Neuronal stem cell (in vitro differentiated cells): ENCODE data around the gene C9orf85.
"Not testable (repeated sequence)": the region's sequence is repeated elsewhere in the genome, so short reads cannot be mapped to it uniquely, and the experiment has no call there.

Experiments used
- DNase-seq: peaks from one replicate; pipeline ENCODE4 v3.0.0-alpha.2; 2013; ENCODE audit warnings: low spot score
- H2AFZ ChIP-seq: one replicate; pipeline ENCODE4 v1.6.1; 2013; ENCODE audit warnings: mild to moderate bottlenecking, low read length, inconsistent platforms
- H2AK5ac ChIP-seq: 2 replicates; pipeline ENCODE4 v1.6.1; 2013; ENCODE audit warnings: low read depth, mild to moderate bottlenecking, inconsistent platforms, low read length, moderate library complexity, mixed read lengths
- H2BK120ac ChIP-seq: 2 replicates; pipeline ENCODE4 v1.6.1; 2013; ENCODE audit warnings: low read depth, mild to moderate bottlenecking, inconsistent platforms, low read length, moderate library complexity, mixed read lengths
- H2BK12ac ChIP-seq: one replicate; pipeline ENCODE4 v1.6.1; 2013; ENCODE audit warnings: low read length, inconsistent platforms
- H2BK15ac ChIP-seq: 2 replicates; pipeline ENCODE4 v1.6.1; 2013; ENCODE audit warnings: mild to moderate bottlenecking, low read length, inconsistent platforms, mixed read lengths
- H2BK5ac ChIP-seq: one replicate; pipeline ENCODE4 v1.6.1; 2013; ENCODE audit warnings: inconsistent platforms, mild to moderate bottlenecking, low read length, moderate library complexity
- H3K14ac ChIP-seq: one replicate; pipeline ENCODE4 v1.6.1; 2013; ENCODE audit warnings: low read length, inconsistent platforms
- H3K18ac ChIP-seq: 2 replicates; pipeline ENCODE4 v1.6.1; 2013; ENCODE audit warnings: low read length, inconsistent platforms
- H3K23ac ChIP-seq: 2 replicates; pipeline ENCODE4 v1.6.1; 2013; ENCODE audit warnings: low read depth, mild to moderate bottlenecking, mixed read lengths, low read length, inconsistent platforms; ENCODE audit not compliant: poor library complexity
- H3K27ac ChIP-seq: replicated peaks from 3 replicates; pipeline ENCODE4 v1.5.1; 2013; ENCODE audit warnings: low read length, inconsistent platforms
- H3K27me3 ChIP-seq, 3 experiments: 2 replicates each; pipeline ENCODE4 v1.6.1; 2013; ENCODE audit warnings: low read length in 3 of 3, mild to moderate bottlenecking in 2 of 3, inconsistent platforms in 1 of 3, low read depth in 1 of 3, mixed read lengths in 1 of 3, moderate library complexity in 1 of 3; ENCODE audit not compliant: control insufficient read depth in 3 of 3, insufficient read depth in 3 of 3
- H3K36me3 ChIP-seq, 2 donors: replicated peaks in 1 of 2; 2 replicates each; pipeline ENCODE4 v1.6.1; 2013; ENCODE audit warnings: low read length in 2 of 2; ENCODE audit not compliant: control insufficient read depth in 2 of 2, insufficient read depth in 2 of 2
- H3K4ac ChIP-seq: 2 replicates; pipeline ENCODE4 v1.6.1; 2013; ENCODE audit warnings: inconsistent platforms, mild to moderate bottlenecking, low read length, moderate library complexity
- H3K4me1 ChIP-seq, 2 donors: 1 replicate in 1 of 2; 2 replicates in 1 of 2; pipeline ENCODE4 v1.6.1; 2013; ENCODE audit warnings: low read length in 2 of 2, low read depth in 1 of 2; ENCODE audit not compliant: control insufficient read depth in 2 of 2, insufficient read depth in 1 of 2
- H3K4me2 ChIP-seq: one replicate; pipeline ENCODE4 v1.6.1; 2013; ENCODE audit warnings: mild to moderate bottlenecking, low read length, inconsistent platforms; ENCODE audit not compliant: insufficient read depth, poor library complexity, severe bottlenecking
- H3K4me3 ChIP-seq, 2 donors: 2 replicates each; pipeline ENCODE4 v1.5.1; 2013; ENCODE audit warnings: low read length in 2 of 2, mild to moderate bottlenecking in 2 of 2, inconsistent platforms in 1 of 2, moderate library complexity in 1 of 2
- H3K79me1 ChIP-seq: one replicate; pipeline ENCODE4 v1.6.1; 2013; ENCODE audit warnings: low read depth, mild to moderate bottlenecking, inconsistent platforms, low read length, moderate library complexity
- H3K9ac ChIP-seq: one replicate; pipeline ENCODE4 v1.6.1; 2013; ENCODE audit warnings: mild to moderate bottlenecking, low read depth, low read length, inconsistent platforms; ENCODE audit not compliant: poor library complexity
- H3K9me3 ChIP-seq, 2 donors: replicated peaks in 1 of 2; 2 replicates each; pipeline versions ENCODE3 to v1.6.1; 2013; ENCODE audit warnings: low read length in 2 of 2, mild to moderate bottlenecking in 2 of 2, inconsistent platforms in 1 of 2, low read depth in 1 of 2, mixed read lengths in 1 of 2, moderate library complexity in 1 of 2; ENCODE audit not compliant: control insufficient read depth in 2 of 2, insufficient read depth in 1 of 2
- H4K8ac ChIP-seq: one replicate; pipeline ENCODE4 v1.6.1; 2013; ENCODE audit warnings: low read depth, mild to moderate bottlenecking, inconsistent platforms, low read length, moderate library complexity
- H4K91ac ChIP-seq: one replicate; pipeline ENCODE4 v1.6.1; 2013; ENCODE audit warnings: low read length, low read depth, mild to moderate bottlenecking, inconsistent platforms; ENCODE audit not compliant: poor library complexity
- WGBS, 2 donors: extraction: QIAGEN DNeasy Blood & Tissue Kit; methylation state at CpG; one replicate each; pipeline ENCODE4 v1.1.7; 2013; ENCODE audit warnings: missing lambda C conversion rate in 2 of 2, mixed read lengths in 1 of 2; ENCODE audit not compliant: insufficient read length in 2 of 2, insufficient replicate concordance in 1 of 2; ENCODE audit errors: extremely low coverage in 2 of 2; 5-methylcytosine and 5-hydroxymethylcytosine counted together

C9orf85 gene

DNA sequence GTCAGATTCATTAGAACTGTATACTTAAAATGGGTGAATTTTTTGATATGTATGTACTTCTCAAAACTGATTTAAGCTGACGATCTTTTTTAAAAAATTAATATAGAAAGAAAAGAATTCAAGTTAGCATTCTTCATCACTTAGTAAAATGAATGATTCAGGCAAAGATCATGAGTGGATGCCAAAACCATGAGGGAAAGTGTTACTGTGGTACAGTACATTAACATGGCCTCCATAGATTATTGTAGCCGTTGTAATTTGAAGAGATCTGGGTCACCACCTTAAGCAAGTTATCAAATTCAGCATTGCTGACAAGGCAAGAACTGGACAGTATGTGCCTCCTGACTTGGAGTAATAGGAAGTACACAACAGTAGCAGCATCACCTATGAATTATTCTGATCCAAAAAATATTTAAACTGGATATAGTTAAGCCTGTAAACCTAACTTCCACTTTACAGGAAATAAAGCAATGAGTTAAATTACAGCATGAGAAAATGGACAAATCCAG is 29.7 kb downstream of the C9orf85 start:
- no peak overlapping the region for H3K4ac ChIP-seq
- no peak overlapping the region for H3K27ac ChIP-seq
- H3K4me1 ChIP-seq, result peaks cover 0 to 2% of the 10 kb centered on the region in 2 donors
- DNase-seq, result no peak
- H2BK15ac ChIP-seq, result no peak overlapping the region
- no peak overlapping the region for H2BK12ac ChIP-seq
- H2BK120ac ChIP-seq, result no peak overlapping the region
- no peak overlapping the region for H3K4me2 ChIP-seq
- no peak overlapping the region for H3K23ac ChIP-seq
- H2AFZ ChIP-seq, result no peak overlapping the region
- H2BK5ac ChIP-seq, result no peak overlapping the region
- no peaks in the 10 kb centered on the region for H3K79me1 ChIP-seq
- no peak overlapping the region for H3K4me3 ChIP-seq
- H2AK5ac ChIP-seq, result no peak overlapping the region
- H4K91ac ChIP-seq, result no peak overlapping the region
- no peak overlapping the region for H3K9ac ChIP-seq
- H4K8ac ChIP-seq, result no peak overlapping the region
- no peaks in the 10 kb centered on the region for H3K9me3 ChIP-seq
- no CpG with 5 or more reads among the region's 2 CpGs for WGBS, 2 donors
- H3K36me3 ChIP-seq, result no peaks in the 10 kb centered on the region
- H3K27me3 ChIP-seq, result no peaks in the 10 kb centered on the region
- no peak overlapping the region for H3K18ac ChIP-seq
- H3K14ac ChIP-seq, result no peak overlapping the region

GRCh38 chr9:71941998-71942567 is 30.6 kb downstream of the C9orf85 start:
- no CpG with 5 or more reads among the region's 2 CpGs for WGBS, 2 donors
- H3K79me1 ChIP-seq, result no peaks in the 10 kb centered on the region
- no peak overlapping the region for H4K91ac ChIP-seq
- H4K8ac ChIP-seq, result no peak overlapping the region
- no peak overlapping the region for H3K14ac ChIP-seq
- H3K4me3 ChIP-seq, result no peak overlapping the region
- no peak overlapping the region for H3K9ac ChIP-seq
- H3K23ac ChIP-seq, result no peak overlapping the region
- no peak overlapping the region for H2AFZ ChIP-seq
- no peaks in the 10 kb centered on the region for H3K9me3 ChIP-seq
- H3K4me1 ChIP-seq, result peaks cover 0 to 2% of the 10 kb centered on the region in 2 donors
- H2BK5ac ChIP-seq, result no peak overlapping the region
- no peaks in the 10 kb centered on the region for H3K27me3 ChIP-seq
- H3K27ac ChIP-seq, result no peak overlapping the region
- DNase-seq, result no peak
- H3K18ac ChIP-seq, result no peak overlapping the region
- H2BK12ac ChIP-seq, result no peak overlapping the region
- no peak overlapping the region for H3K4me2 ChIP-seq
- no peak overlapping the region for H2BK15ac ChIP-seq
- H3K36me3 ChIP-seq, result no peaks in the 10 kb centered on the region
- no peak overlapping the region for H2AK5ac ChIP-seq
- no peak overlapping the region for H3K4ac ChIP-seq
- no peak overlapping the region for H2BK120ac ChIP-seq

GRCh38 chr9:71944754-71945375 is 33.4 kb downstream of the C9orf85 start:
- H2BK5ac ChIP-seq, result no peak overlapping the region
- no peaks in the 10 kb centered on the region for H3K27me3 ChIP-seq
- no peak overlapping the region for H3K4ac ChIP-seq
- no peaks in the 10 kb centered on the region for H3K79me1 ChIP-seq
- no peak for DNase-seq
- no peak overlapping the region for H2AFZ ChIP-seq
- no peak overlapping the region for H3K18ac ChIP-seq
- no peaks in the 10 kb centered on the region for H3K9me3 ChIP-seq
- no CpG with 5 or more reads among the region's 2 CpGs for WGBS, 2 donors
- no peak overlapping the region for H3K9ac ChIP-seq
- H3K4me2 ChIP-seq, result no peak overlapping the region
- H3K27ac ChIP-seq, result no peak overlapping the region
- H4K91ac ChIP-seq, result no peak overlapping the region
- no peak overlapping the region for H2BK15ac ChIP-seq
- H4K8ac ChIP-seq, result no peak overlapping the region
- no peak overlapping the region for H3K14ac ChIP-seq
- H3K4me3 ChIP-seq, result no peak overlapping the region
- no peak overlapping the region for H3K23ac ChIP-seq
- no peak overlapping the region for H2BK120ac ChIP-seq
- H2BK12ac ChIP-seq, result no peak overlapping the region
- peaks cover 0 to 9% of the 10 kb centered on the region in 2 donors for H3K36me3 ChIP-seq
- H2AK5ac ChIP-seq, result no peak overlapping the region
- H3K4me1 ChIP-seq, result peaks cover 0 to 2% of the 10 kb centered on the region in 2 donors

DNA sequence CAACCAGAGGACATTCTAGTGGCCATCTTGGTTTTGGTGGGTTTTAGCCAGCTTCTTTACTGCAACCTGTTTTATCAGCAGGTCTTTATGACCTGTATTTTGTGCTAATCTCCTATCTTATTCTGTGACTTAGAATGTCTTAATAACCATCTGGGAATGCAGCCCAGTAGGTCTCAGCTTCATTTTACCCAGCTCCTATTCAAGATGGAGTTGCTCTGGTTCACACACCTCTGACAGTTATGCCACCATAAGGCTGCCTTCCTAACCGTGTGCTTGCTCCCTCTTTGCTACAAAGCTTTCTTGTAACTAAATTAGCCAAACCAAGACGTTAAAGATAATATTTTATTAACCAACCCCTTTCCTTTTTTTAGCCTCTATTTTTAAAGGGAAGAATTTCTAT is 43.2 kb downstream of the C9orf85 start:
- H3K23ac ChIP-seq, H2AK5ac ChIP-seq, H3K79me1 ChIP-seq, H3K4me1 ChIP-seq, H3K27ac ChIP-seq, H3K9ac ChIP-seq, H2BK5ac ChIP-seq, H3K27me3 ChIP-seq, H2BK12ac ChIP-seq, H3K4me2 ChIP-seq, H4K91ac ChIP-seq, DNase-seq, H3K18ac ChIP-seq, H3K14ac ChIP-seq, H2BK15ac ChIP-seq, H3K4ac ChIP-seq, H2BK120ac ChIP-seq, H3K9me3 ChIP-seq, H3K4me3 ChIP-seq, H2AFZ ChIP-seq, H4K8ac ChIP-seq: not testable (repeated sequence)
- no CpG with 5 or more reads among the region's 2 CpGs for WGBS, 2 donors
- peaks cover 0 to 13% of the 10 kb centered on the region in 2 donors for H3K36me3 ChIP-seq
